Chondrocyte (in vitro differentiated cells): Measurements from ENCODE around the gene ADGRG1. TPM values are rescaled to one million over a fixed set of nuclear protein-coding genes. Genes with fewer than 3 reads are reported as not detected.

ENCODE experiments used
- DNase-seq: peaks from one replicate; pipeline ENCODE4 v3.0.0; 2021; ENCODE audit warnings: mixed read lengths, low spot score
- H3K27ac Mint-ChIP-seq: one replicate; pipeline ENCODE4 v1.8.0; 2021; ENCODE audit warnings: mild to moderate bottlenecking, moderate library complexity, mixed read lengths; ENCODE audit not compliant: unreplicated experiment
- H3K27me3 Mint-ChIP-seq: 2 replicates; pipeline ENCODE4 v1.8.0; 2021; ENCODE audit warnings: low read depth, mixed read lengths
- H3K36me3 Mint-ChIP-seq: 2 replicates; pipeline ENCODE4 v1.8.0; 2021; ENCODE audit warnings: low read depth, mixed read lengths
- H3K4me1 Mint-ChIP-seq: 2 replicates; pipeline ENCODE4 v1.8.0; 2021; ENCODE audit warnings: low read depth, mild to moderate bottlenecking, mixed read lengths
- H3K4me3 Mint-ChIP-seq: one replicate; pipeline ENCODE4 v1.8.0; 2021; ENCODE audit warnings: mild to moderate bottlenecking, moderate library complexity, mixed read lengths; ENCODE audit not compliant: unreplicated experiment
- H3K9me3 Mint-ChIP-seq: 2 replicates; pipeline ENCODE4 v1.8.0; 2021; ENCODE audit warnings: low read depth, mixed read lengths
- CTCF ChIP-seq: fragments of 200-600 bp; sonication (generic); IDR thresholded peaks from 2 replicates; pipeline ENCODE4 v1.5.0; 2021; ENCODE audit warnings: antibody characterized with exemption, mild to moderate bottlenecking, moderate library complexity
- total RNA-seq: library from RNA; stranded (reverse); gene quantifications from 3 replicates; pipeline ENCODE4 v1.2.1, GENCODE V29; 2021

Gene ADGRG1
- total RNA-seq, 1 donor from 2014 or later = 57.8 TPM

GRCh38 chr16:57624044-57624688 is 4.3 kb upstream of the ADGRG1 start:
- H3K36me3 Mint-ChIP-seq = no peaks in the 10 kb centered on the region
- peak; percentile 13 for DNase-seq
- no peaks in the 10 kb centered on the region for H3K27me3 Mint-ChIP-seq
- H3K9me3 Mint-ChIP-seq = no peaks in the 10 kb centered on the region
- no peak overlapping the region for H3K4me3 Mint-ChIP-seq
- no peak for TF ChIP-seq CTCF
- peaks cover 71% of the 10 kb centered on the region for H3K4me1 Mint-ChIP-seq
- peak overlapping the region; percentile 57 for H3K27ac Mint-ChIP-seq

GRCh38 chr16:57624806-57625500 is 3.5 kb upstream of the ADGRG1 start:
- H3K27me3 Mint-ChIP-seq = no peaks in the 10 kb centered on the region
- no peak overlapping the region for H3K4me3 Mint-ChIP-seq
- TF ChIP-seq CTCF = no peak
- no peak overlapping the region for H3K27ac Mint-ChIP-seq
- H3K4me1 Mint-ChIP-seq = peaks cover 79% of the 10 kb centered on the region
- DNase-seq = peak; percentile 54
- no peaks in the 10 kb centered on the region for H3K36me3 Mint-ChIP-seq
- H3K9me3 Mint-ChIP-seq = no peaks in the 10 kb centered on the region

- Mint-ChIP-seq H3K4me3 (no peak overlapping the region), H3K4me1 (peaks cover 88% of the 10 kb centered on the region), H3K36me3 (no peaks in the 10 kb centered on the region), H3K27me3 (no peaks in the 10 kb centered on the region), H3K9me3 (no peaks in the 10 kb centered on the region), H3K27ac (peak overlapping the region; percentile 97)
- TF ChIP-seq CTCF = no peak
- DNase-seq = peak; percentile 77
These were observed 1.8 kb upstream of the ADGRG1 start for GRCh38 chr16:57626420-57627170.

- Mint-ChIP-seq H3K9me3 (no peaks in the 10 kb centered on the region), H3K36me3 (no peaks in the 10 kb centered on the region), H3K4me3 (peak overlapping the region; percentile 47), H3K4me1 (peaks cover 81% of the 10 kb centered on the region), H3K27ac (peak overlapping the region; percentile 97), H3K27me3 (no peaks in the 10 kb centered on the region)
- no peak for DNase-seq
- TF ChIP-seq CTCF = peak; percentile 70
These were observed 1.1 kb upstream of the ADGRG1 start for GRCh38 chr16:57627184-57627871.

GRCh38 chr16:57628783-57629293 is 408 bp downstream of the ADGRG1 start:
- peak overlapping the region; percentile 97 for H3K27ac Mint-ChIP-seq
- H3K9me3 Mint-ChIP-seq = no peaks in the 10 kb centered on the region
- H3K4me1 Mint-ChIP-seq = peaks cover 66% of the 10 kb centered on the region
- H3K27me3 Mint-ChIP-seq = no peaks in the 10 kb centered on the region
- peak overlapping the region; percentile 83 for H3K4me3 Mint-ChIP-seq
- H3K36me3 Mint-ChIP-seq = no peaks in the 10 kb centered on the region
- DNase-seq = no peak
- TF ChIP-seq CTCF = no peak
